ENCODE results near the gene RANBP17. TPM values are rescaled to one million over a fixed set of nuclear protein-coding genes. Genes with fewer than 3 reads are reported as not detected.

The RANBP17 gene
- total RNA-seq, 1 experiment from 2014 or later, result not detected

GRCh38 chr5:171249460-171249859 lies 387.6 kb downstream of the RANBP17 start:
- no peak for DNase-seq (ENCODE audit: low spot score)
- ChIA-PET CTCF (no interaction called here), POLR2A (ENCODE audit: low non-redundant PET) (no interaction called here)
- Histone ChIP-seq H3K4me3 (ENCODE audit: low read depth, low read length, poor library complexity, severe bottlenecking) (no peak overlapping the region), H3K4me1 (ENCODE audit: insufficient read depth, low read length, poor library complexity, severe bottlenecking) (no peaks in the 10 kb centered on the region), H3K36me3 (ENCODE audit: insufficient read depth, low read length, poor library complexity, severe bottlenecking) (no peaks in the 10 kb centered on the region), H3K27ac (ENCODE audit: low read depth, low read length, poor library complexity, severe bottlenecking) (no peak overlapping the region), H3K9me3 (ENCODE audit: low read depth, low read length, poor library complexity, severe bottlenecking) (no peaks in the 10 kb centered on the region), H3K27me3 (replicated peaks; ENCODE audit: insufficient read depth, low read depth, low read length, poor library complexity) (no peaks in the 10 kb centered on the region)
- no peak for TF ChIP-seq EZH2 (IDR thresholded peaks at IDR 0.05; ENCODE audit: borderline replicate concordance, low read depth, low read length, poor library complexity, severe bottlenecking)
- TF ChIP-seq, protein P1, sequence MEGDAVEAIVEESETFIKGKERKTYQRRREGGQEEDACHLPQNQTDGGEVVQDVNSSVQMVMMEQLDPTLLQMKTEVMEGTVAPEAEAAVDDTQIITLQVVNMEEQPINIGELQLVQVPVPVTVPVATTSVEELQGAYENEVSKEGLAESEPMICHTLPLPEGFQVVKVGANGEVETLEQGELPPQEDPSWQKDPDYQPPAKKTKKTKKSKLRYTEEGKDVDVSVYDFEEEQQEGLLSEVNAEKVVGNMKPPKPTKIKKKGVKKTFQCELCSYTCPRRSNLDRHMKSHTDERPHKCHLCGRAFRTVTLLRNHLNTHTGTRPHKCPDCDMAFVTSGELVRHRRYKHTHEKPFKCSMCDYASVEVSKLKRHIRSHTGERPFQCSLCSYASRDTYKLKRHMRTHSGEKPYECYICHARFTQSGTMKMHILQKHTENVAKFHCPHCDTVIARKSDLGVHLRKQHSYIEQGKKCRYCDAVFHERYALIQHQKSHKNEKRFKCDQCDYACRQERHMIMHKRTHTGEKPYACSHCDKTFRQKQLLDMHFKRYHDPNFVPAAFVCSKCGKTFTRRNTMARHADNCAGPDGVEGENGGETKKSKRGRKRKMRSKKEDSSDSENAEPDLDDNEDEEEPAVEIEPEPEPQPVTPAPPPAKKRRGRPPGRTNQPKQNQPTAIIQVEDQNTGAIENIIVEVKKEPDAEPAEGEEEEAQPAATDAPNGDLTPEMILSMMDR (conservative IDR thresholded peaks at IDR 0.05; ENCODE audit: low read depth, low read length), result no peak
- no TSS peak for BruUV-seq (replicated peaks)
- intact Hi-C loops (cut with micrococcal nuclease; ENCODE audit: unreplicated experiment), result no loop called here

DNA sequence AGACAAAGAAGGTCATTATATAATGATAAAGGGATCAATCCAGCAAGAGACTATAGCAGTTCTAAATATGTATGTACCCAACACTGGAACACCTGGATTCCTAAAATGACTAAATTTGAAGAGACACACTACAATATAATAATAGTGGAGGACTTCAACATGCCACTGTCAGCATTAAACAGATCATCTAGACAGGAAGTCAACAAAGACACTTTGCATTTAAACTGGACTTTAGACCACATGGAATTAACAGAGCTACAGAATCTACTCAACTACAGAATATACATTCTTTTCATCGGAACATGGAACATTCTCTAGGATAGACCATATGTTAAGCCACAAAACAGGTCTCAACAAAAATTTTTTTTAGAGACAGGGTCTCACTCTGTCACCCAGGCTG lies 388.9 kb downstream of the RANBP17 start:
- no peak for DNase-seq (ENCODE audit: low spot score)

GRCh38 chr5:171251519-171251918 lies 389.7 kb downstream of the RANBP17 start:
- Histone ChIP-seq H3K4me3 (ENCODE audit: low read depth, low read length, poor library complexity, severe bottlenecking) (no peak overlapping the region), H3K27ac (ENCODE audit: low read depth, low read length, poor library complexity, severe bottlenecking) (no peak overlapping the region), H3K9me3 (ENCODE audit: low read depth, low read length, poor library complexity, severe bottlenecking) (no peaks in the 10 kb centered on the region), H3K36me3 (ENCODE audit: insufficient read depth, low read length, poor library complexity, severe bottlenecking) (no peaks in the 10 kb centered on the region), H3K4me1 (ENCODE audit: insufficient read depth, low read length, poor library complexity, severe bottlenecking) (no peaks in the 10 kb centered on the region), H3K27me3 (replicated peaks; ENCODE audit: insufficient read depth, low read depth, low read length, poor library complexity) (peaks cover 3% of the 10 kb centered on the region)
- intact Hi-C loops (cut with micrococcal nuclease; ENCODE audit: unreplicated experiment), result no loop called here
- no TSS peak for BruUV-seq (replicated peaks)
- DNase-seq (ENCODE audit: low spot score), result no peak
- TF ChIP-seq, protein P1 (conservative IDR thresholded peaks at IDR 0.05; ENCODE audit: low read depth, low read length), result no peak
- TF ChIP-seq EZH2 (IDR thresholded peaks at IDR 0.05; ENCODE audit: borderline replicate concordance, low read depth, low read length, poor library complexity, severe bottlenecking), result no peak
- CTCF ChIA-PET, result no interaction called here
- POLR2A ChIA-PET (ENCODE audit: low non-redundant PET), result no interaction called here

More for the DNA sequence above, 388.9 kb downstream of the RANBP17 start:
- no peaks in the 10 kb centered on the region for H3K27me3 ChIP-seq (replicated peaks; ENCODE audit: insufficient read depth, low read depth, low read length, poor library complexity)
- intact Hi-C loops (cut with micrococcal nuclease; ENCODE audit: unreplicated experiment), result no loop called here
- no peak overlapping the region for H3K4me3 ChIP-seq (ENCODE audit: low read depth, low read length, poor library complexity, severe bottlenecking)
- ChIA-PET POLR2A (ENCODE audit: low non-redundant PET) (no interaction called here), CTCF (no interaction called here)
- no peak for TF ChIP-seq EZH2 (IDR thresholded peaks at IDR 0.05; ENCODE audit: borderline replicate concordance, low read depth, low read length, poor library complexity, severe bottlenecking)
- TF ChIP-seq, protein P1 (conservative IDR thresholded peaks at IDR 0.05; ENCODE audit: low read depth, low read length), result no peak
- no peaks in the 10 kb centered on the region for H3K4me1 ChIP-seq (ENCODE audit: insufficient read depth, low read length, poor library complexity, severe bottlenecking)
- H3K27ac ChIP-seq (ENCODE audit: low read depth, low read length, poor library complexity, severe bottlenecking), result no peak overlapping the region
- no peaks in the 10 kb centered on the region for H3K36me3 ChIP-seq (ENCODE audit: insufficient read depth, low read length, poor library complexity, severe bottlenecking)
- H3K9me3 ChIP-seq (ENCODE audit: low read depth, low read length, poor library complexity, severe bottlenecking), result no peaks in the 10 kb centered on the region
- BruUV-seq (replicated peaks), result no TSS peak

Data from A673 (cell line).